Peyer's patch (tissue), 4 donors: ENCODE measurements around the gene BMP6.

Source experiments
- CTCF ChIP-seq, 6 experiments: fragments of 450-650 bp in 4 of 6; fragments of 200-600 bp in 2 of 6; sonication (generic) in 1 of 6; IDR thresholded peaks; one replicate each; pipeline ENCODE4 v1.5.1; 2017 to 2019; ENCODE audit warnings: antibody characterized with exemption in 6 of 6, mild to moderate bottlenecking in 3 of 6, moderate library complexity in 1 of 6
- POLR2A ChIP-seq, 2 donors: fragments of 450-650 bp; IDR thresholded peaks; one replicate each; pipeline ENCODE4 v1.5.1; 2017; ENCODE audit warnings: antibody characterized with exemption in 2 of 2, mild to moderate bottlenecking in 2 of 2, moderate library complexity in 2 of 2

- TF ChIP-seq CTCF (IDR thresholded peaks at IDR 0.05), result no peak
- no peak for TF ChIP-seq POLR2A (IDR thresholded peaks at IDR 0.05)
Observed at GRCh38 chr6:7781240-7781639, 55.3 kb downstream of the BMP6 start.
